NB4 (cell line): ENCODE measurements around the gene TRMT2A.

ENCODE experiments used
- CTCF ChIP-seq: IDR thresholded peaks from one replicate; pipeline ENCODE4 v1.5.1; 2012; ENCODE audit warnings: low read depth, low read length
- MAX ChIP-seq: IDR thresholded peaks from 2 replicates; pipeline ENCODE4 v1.6.1; 2011; ENCODE audit warnings: low read depth, low read length
- POLR2A ChIP-seq: IDR thresholded peaks from 2 replicates; pipeline ENCODE4 v1.6.1; 2011; ENCODE audit warnings: mild to moderate bottlenecking; ENCODE audit not compliant: insufficient read length; ENCODE audit errors: extremely low read depth

- TF ChIP-seq POLR2A (no peak), CTCF (no peak), MAX (no peak)
Measured at GRCh38 chr22:20063271-20064139, 53.5 kb downstream of the TRMT2A start.
